HG02610 (cell line): ENCODE data around the gene ACSM2A.
"Not testable (repeated sequence)": the region's sequence is repeated elsewhere in the genome, so short reads cannot be mapped to it uniquely, and the experiment has no call there.

ENCODE experiments used
- ATAC-seq: cut with Tn5 transposase; IDR thresholded peaks from one replicate; pipeline ENCODE4 v1.9.1; 2021; ENCODE audit warnings: mild to moderate bottlenecking, moderate library complexity; ENCODE audit not compliant: unreplicated experiment

ACSM2A gene

DNA sequence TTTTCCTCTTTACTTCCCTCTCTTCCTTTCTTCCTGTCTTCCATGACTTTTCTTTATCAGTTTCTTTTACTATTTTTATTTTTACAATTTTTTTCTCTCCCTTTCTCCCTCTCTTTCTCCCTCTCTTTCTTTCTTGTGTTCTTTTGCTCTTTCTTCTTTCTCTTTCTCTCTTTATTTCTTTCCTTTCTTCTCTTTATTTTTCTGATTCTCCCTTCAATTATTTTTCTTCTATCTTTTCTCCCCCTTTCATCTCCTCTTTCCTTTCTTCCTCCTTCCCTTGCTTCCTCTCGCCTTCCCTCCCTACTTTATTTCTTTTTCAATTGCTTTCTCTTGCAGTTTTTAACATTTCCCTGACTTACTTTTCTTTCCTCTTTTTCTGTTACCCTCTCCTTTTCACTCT lies 85.3 kb downstream of the ACSM2A start:
- ATAC-seq: not testable (repeated sequence)
